Hepatic stellate cell (primary cell): Measurements from ENCODE around the gene TEX9.
A peak's percentile ranks its signal among the peaks of the same experiment; 100 is the strongest.
"Not testable (repeated sequence)": the region's sequence is repeated elsewhere in the genome, so short reads cannot be mapped to it uniquely, and the experiment has no call there.

Experiments used
- DNase-seq: peaks from one replicate; pipeline ENCODE4 v3.0.0; 2011; ENCODE audit warnings: low spot score

TEX9 gene

GRCh38 chr15:56366211-56366610 is 985 bp downstream of the TEX9 start:
- DNase-seq, result no peak

GRCh38 chr15:56367156-56367555 is 1.9 kb downstream of the TEX9 start:
- no peak for DNase-seq

DNA sequence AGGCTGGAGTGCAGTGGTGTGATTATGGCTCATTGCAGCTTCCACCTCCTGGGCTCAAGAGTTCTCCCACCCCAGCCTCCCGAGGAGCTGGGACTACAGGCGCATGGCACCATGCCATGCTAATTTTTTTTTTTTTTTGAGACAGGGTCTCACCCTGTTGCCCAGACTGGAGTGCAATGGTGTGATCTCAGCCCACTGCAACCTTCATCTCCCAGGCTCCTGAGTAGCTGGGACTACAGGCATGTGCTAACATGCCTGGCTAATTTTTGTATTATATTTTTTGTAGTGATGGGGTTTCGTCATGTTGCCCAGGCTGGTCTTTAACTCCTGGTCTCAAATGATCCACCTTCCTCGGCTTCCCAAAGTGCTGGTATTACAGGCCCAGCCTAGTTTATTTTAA is 4.0 kb downstream of the TEX9 start:
- no peak for DNase-seq

DNA sequence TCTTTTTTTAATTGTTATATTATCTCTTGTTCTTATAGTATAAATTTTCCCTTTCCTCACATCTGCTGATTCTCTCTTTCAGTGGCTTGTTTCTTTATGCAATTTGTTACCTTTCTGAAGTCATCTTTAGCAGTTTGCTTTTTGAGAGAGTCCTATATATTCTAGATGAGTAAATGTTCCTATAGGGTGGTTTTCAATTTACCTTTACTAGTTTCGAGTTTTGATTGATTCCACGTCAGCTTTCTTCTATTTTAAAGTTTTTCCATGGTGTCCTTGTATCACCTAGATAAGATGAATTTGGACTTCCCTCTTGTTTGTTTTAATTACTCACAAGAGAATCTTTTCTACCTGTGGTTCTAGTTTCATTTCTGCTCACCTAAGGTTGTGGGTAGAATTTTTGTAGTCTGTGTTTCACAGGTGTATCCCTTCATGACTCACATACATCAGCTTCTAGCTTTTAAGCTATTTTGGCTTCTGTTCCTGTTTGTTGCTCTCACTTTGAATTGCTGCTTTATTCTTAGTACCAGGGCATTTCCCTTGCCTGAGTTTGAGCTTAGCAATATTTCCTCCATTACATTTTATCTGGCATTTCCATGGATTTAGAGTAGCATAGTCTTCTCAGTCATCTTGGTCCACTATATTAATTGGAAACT is 6.4 kb downstream of the TEX9 start:
- DNase-seq, result no peak

DNA sequence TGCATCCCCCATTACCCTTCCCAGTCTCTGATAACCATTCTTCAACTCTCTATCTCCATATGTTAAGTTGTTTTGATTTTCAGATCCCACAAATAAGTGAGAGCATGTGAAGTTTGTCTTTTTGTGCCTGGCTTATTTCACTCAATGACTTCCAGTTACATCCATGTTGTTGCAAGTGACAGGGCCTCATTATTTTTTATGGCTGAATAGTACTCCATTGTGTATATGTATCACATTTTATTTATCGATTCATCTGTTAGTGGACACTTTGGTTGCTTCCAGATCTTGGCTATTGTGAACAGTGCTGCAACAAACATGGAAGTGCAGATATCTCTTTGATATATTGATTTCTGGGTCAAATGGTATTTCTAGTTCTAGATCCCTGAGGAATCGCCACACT is 9.5 kb downstream of the TEX9 start:
- DNase-seq, result not testable (repeated sequence)

GRCh38 chr15:56377822-56378221 is 12.6 kb downstream of the TEX9 start:
- not testable (repeated sequence) for DNase-seq

GRCh38 chr15:56383010-56383409 is 17.8 kb downstream of the TEX9 start:
- DNase-seq, result no peak

DNA sequence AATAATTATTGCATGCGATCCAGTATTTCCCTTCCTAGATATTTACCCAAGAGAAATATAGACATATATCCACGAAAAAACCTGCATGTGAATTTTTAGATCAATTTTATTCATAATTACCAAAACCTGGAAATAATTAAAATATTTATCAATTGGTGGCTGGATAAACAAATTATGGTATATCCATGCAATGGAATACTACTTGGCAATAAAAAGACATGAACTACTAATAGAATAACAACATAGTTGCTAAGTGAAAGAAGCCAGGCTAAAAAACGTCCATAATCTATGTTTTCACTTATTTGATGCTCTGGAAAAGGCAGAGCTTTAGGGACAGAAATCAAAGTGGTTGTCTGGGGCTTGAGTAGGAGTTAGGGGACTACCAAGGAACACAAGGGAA is 20.7 kb downstream of the TEX9 start:
- no peak for DNase-seq

DNA sequence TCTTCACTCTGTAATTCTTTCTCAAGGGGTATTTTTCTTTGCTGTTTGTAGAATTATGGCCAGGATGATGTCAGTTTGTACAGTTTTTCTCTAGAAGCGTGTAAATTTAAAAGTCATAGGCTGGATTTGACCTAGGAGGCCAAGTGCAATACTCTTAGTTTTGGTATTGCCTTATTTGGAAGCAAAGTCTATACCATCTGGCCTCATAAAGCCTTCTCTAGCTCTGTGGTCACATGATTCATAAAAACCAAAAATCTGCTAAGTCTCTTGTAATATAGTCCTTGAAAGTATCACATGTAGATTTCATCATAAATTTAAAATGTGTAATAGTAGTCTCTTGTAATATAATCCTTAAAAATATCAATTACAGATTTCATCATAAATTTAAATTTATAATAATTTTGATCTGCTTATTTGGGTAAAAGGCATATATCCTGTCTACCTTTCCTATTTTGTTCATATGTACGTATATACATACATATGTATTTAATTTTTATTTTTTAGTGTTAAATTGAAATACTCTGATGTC is 25.6 kb downstream of the TEX9 start:
- no peak for DNase-seq

GRCh38 chr15:56393277-56393676 is 28.1 kb downstream of the TEX9 start:
- DNase-seq, result no peak

DNA sequence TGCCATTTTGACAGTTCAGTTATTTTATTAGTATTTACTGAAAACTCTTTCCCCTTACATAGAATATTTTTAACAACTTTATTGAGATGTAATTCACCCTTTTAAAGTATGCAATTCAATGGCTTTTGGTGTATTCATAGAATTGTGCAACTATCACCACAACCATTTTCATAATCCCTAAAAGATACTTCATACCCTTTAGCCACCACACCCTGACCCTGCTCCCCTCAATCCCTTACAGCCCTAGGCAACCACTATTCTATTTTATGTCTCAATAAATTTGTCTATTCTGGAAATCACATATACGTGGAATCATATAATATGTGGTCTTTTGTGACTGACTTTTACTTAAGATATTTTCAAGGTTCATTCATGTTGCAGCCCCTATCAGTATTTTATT is 29.7 kb downstream of the TEX9 start:
- no peak for DNase-seq

GRCh38 chr15:56397325-56397724 is 32.1 kb downstream of the TEX9 start:
- not testable (repeated sequence) for DNase-seq

GRCh38 chr15:56399209-56399608 is 34.0 kb downstream of the TEX9 start:
- not testable (repeated sequence) for DNase-seq

DNA sequence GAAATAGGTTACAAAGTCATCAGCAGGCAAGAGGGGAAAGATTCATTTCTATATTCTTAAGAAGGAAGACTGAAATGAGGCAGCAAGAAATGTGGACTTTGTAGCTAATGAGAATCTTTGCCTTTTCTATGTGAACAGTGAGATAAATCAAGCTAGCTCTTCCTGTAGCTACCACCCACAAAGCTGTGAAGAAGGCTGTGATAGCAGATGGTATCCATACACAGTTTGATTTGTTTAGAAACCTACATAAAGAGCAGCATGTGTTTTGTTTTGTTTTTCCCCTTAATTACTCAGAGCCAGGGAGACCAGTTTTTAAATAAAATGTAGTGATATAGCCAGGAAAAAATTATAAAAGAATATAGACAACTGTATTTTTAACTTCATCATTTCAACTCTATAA is 45.5 kb downstream of the TEX9 start:
- no peak for DNase-seq

DNA sequence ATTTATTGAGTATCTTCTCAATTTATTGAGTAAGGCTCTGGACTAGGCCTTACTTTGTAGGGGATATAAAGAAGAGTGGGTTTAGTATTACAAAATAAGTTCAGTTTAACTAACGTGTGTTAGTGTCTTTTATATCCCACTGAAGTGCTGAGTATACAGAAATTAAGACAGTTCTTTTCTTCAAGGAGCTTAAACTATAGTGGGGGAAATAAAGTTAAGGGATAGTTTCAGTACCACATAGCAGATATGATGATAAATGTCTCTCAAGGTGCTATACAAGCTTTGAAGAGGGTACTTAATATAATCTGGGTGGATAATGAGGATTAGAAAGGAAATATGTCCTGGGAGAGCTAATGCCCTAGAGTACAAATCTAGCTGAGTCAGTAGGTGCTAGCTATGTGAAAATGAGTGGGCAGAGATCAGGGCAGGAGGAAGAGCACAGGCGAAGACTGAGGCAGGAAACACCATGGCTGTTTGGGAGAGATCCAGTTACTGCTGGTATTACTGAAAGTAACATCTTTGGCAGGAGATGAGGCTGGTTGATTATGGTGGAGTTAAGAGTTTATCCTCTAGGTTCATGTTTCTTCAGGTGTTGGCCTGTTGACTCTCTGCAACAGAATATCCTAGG is 46.0 kb downstream of the TEX9 start:
- DNase-seq, result no peak

DNA sequence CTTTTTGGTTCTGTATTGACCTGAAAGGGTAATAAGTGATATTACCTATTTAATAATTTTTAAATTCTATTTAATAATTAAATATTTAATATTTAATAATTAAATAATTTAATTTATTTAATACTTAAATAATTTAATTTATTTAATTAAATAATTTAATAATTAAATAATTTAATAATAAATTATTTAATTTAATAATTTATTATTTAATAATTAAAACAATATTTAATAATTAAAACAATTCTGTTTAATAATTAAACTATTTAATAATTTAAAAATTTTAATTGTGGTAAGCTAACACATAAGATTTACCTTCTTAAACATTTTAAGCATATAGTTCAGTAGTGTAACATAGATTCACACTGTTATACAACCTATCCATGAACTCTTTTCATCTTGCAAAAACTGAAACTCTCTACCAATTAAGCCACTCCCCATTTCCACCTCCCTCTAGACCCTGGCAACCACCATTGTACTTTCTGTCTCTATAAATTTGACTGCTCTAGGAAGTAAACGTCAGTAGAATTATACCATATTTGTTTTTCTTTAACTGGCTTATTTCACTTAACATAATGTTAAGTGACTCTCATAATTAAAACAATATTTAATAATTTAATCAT is 48.0 kb downstream of the TEX9 start:
- not testable (repeated sequence) for DNase-seq

DNA sequence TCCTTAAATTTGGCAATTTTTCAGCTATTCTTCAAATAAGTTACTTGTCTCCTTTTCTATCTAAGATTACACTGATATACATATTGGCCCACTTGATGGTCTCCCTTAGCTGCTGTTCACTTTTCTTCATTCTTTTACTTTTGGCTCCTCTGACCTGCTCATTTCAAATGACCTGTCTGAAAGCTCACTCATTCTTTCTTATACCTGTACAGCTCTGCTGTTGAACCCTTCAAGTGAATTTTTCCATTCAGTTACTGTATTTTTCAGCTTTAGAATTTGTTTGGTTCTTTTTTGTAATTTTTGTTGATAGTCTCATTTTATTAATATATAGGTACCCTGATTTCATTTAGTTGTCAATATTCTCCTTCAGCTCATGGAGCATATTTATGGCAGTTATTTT is 60.0 kb downstream of the TEX9 start:
- DNase-seq, result no peak

- no peak for DNase-seq
Observed at GRCh38 chr15:56425976-56426375, 60.8 kb downstream of the TEX9 start.

GRCh38 chr15:56428821-56429458 is 63.7 kb downstream of the TEX9 start:
- peak; percentile 12 for DNase-seq

DNA sequence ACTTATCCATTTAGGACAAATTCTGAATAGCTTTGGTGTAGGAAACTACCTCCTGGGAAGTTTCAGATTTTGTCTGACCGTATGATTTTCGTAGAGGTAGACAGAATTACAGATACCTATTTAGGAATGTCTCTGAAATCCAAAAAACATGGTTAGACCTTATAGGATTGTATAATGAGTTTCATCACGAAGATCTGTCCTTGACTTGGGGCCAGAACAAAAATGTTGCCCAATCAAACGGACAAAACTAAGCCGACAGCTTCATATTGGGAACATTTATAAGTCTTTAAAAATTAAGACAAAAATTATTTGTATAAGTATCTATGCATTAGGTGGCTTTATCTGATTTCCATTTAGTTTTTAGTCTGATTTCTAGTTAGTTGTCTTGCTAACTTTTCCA is 67.1 kb downstream of the TEX9 start:
- no peak for DNase-seq

GRCh38 chr15:56440214-56440770 is 75.1 kb downstream of the TEX9 start:
- no peak for DNase-seq

- no peak for DNase-seq
Observed at GRCh38 chr15:56442354-56442753, 77.1 kb downstream of the TEX9 start.

DNA sequence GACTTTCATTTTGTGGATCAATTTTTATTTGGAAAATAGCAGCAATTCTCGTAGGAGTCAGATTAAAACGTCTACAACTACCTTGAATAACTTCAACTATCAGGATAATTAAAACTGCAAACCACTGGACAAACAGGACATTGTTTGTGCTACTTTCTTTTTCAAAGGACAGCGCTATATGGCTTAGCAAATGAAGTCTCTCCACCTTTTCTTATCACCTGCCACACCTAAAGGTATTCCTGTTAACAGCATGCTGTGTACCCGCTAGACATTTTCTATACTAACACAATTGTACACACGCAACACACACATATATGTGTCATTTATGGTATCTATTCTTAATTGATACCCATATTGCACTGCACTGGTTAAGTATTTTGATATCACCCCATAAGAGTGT is 80.5 kb downstream of the TEX9 start:
- DNase-seq, result no peak
